Left cardiac atrium (tissue), 4 donors: ENCODE data around the gene MACROD2. TPM values are rescaled to one million over a fixed set of nuclear protein-coding genes. Genes with fewer than 3 reads are reported as not detected.

Experiments used
- ATAC-seq, 2 donors: fragments of 200-7000 bp; cut with Tn5 transposase; one replicate each; pipeline ENCODE4 v1.9.1; 2020; ENCODE audit warnings: mild to moderate bottlenecking in 2 of 2, moderate library complexity in 2 of 2
- DNase-seq: peaks from one replicate; pipeline ENCODE4 v3.0.0-alpha.2; 2020
- intact Hi-C, 2 donors: fragments of 100-400 bp; cut with DNase I; formaldehyde crosslinking; loops; one replicate each; pipeline versions ENCODE4 v1.14.1 to v1.15.1; 2022 to 2023
- total RNA-seq, 2 donors: library from RNA; stranded (reverse); fragmentation: NEBNext Ultra II Directional; extraction: Animal tissue kit (Norgen Biotek cat#: 25700); gene quantifications; one replicate each; pipeline ENCODE4 v1.2.1, GENCODE V29; 2021
- donor health status: DM: no; HTN: yes; CAD: no.
- donor health status: DM: no; HTN: yes; CAD: no; lungs with severe emphysema.
- donor health status: DM: yes; HTN: yes; CAD: no.
- donor health status: Dilated cardiomyopathy.

The MACROD2 gene
- total RNA-seq, 2 donors from 2014 or later: 1.3 to 2.6 TPM

GRCh38 chr20:14488212-14488611 is 492.9 kb downstream of the MACROD2 start:
- ATAC-seq: no peak
- intact Hi-C loops: no loop called here
- no peak for DNase-seq

- ATAC-seq (no peak), DNase-seq (no peak)
- intact Hi-C loops: no loop called here
These were observed 493.6 kb downstream of the MACROD2 start for GRCh38 chr20:14488756-14489479.

- ATAC-seq (no peak), DNase-seq (no peak)
- intact Hi-C loops: no loop called here
These were observed 494.2 kb downstream of the MACROD2 start for GRCh38 chr20:14489544-14489943.

- ATAC-seq (no peak), DNase-seq (no peak)
- intact Hi-C loops: no loop called here
These were observed 496.1 kb downstream of the MACROD2 start for GRCh38 chr20:14491436-14491835.

GRCh38 chr20:14493408-14493807 is 498.1 kb downstream of the MACROD2 start:
- intact Hi-C loops: no loop called here
- no peak for DNase-seq
- ATAC-seq: no peak

GRCh38 chr20:14494355-14494754 is 499.0 kb downstream of the MACROD2 start:
- intact Hi-C loops: no loop called here
- ATAC-seq (no peak), DNase-seq (no peak)

GRCh38 chr20:14495066-14495465 is 499.8 kb downstream of the MACROD2 start:
- intact Hi-C loops: no loop called here
- DNase-seq (no peak), ATAC-seq (no peak)

GRCh38 chr20:14497004-14497403 is 501.7 kb downstream of the MACROD2 start:
- intact Hi-C loops: no loop called here
- DNase-seq (no peak), ATAC-seq (no peak)

GRCh38 chr20:14498772-14499171 is 503.5 kb downstream of the MACROD2 start:
- intact Hi-C loops: no loop called here
- ATAC-seq: no peak
- DNase-seq: no peak

- DNase-seq: no peak
- ATAC-seq: no peak
- intact Hi-C loops: no loop called here
These were observed 510.2 kb downstream of the MACROD2 start for GRCh38 chr20:14505476-14505875.

GRCh38 chr20:14507711-14508110 is 512.4 kb downstream of the MACROD2 start:
- no peak for ATAC-seq
- DNase-seq: no peak
- intact Hi-C loops: no loop called here

GRCh38 chr20:14510341-14510740 is 515.0 kb downstream of the MACROD2 start:
- intact Hi-C loops: no loop called here
- no peak for ATAC-seq

GRCh38 chr20:14512839-14513238 is 517.5 kb downstream of the MACROD2 start:
- intact Hi-C loops: no loop called here
- no peak for ATAC-seq
- DNase-seq: no peak

More at GRCh38 chr20:14510341-14510740, 515.0 kb downstream of the MACROD2 start:
- no peak for DNase-seq

GRCh38 chr20:14518648-14519047 is 523.3 kb downstream of the MACROD2 start:
- ATAC-seq (no peak), DNase-seq (no peak)

GRCh38 chr20:14521016-14521415 is 525.7 kb downstream of the MACROD2 start:
- intact Hi-C loops: no loop called here
- no peak for ATAC-seq

More at GRCh38 chr20:14518648-14519047, 523.3 kb downstream of the MACROD2 start:
- intact Hi-C loops: no loop called here

GRCh38 chr20:14521436-14521835 is 526.1 kb downstream of the MACROD2 start:
- ATAC-seq (no peak), DNase-seq (no peak)
- intact Hi-C loops: no loop called here

More at GRCh38 chr20:14521016-14521415, 525.7 kb downstream of the MACROD2 start:
- DNase-seq: no peak

GRCh38 chr20:14522595-14522994 is 527.3 kb downstream of the MACROD2 start:
- DNase-seq (no peak), ATAC-seq (no peak)
- intact Hi-C loops: no loop called here

- ATAC-seq (no peak), DNase-seq (no peak)
- intact Hi-C loops: no loop called here
These were observed 527.8 kb downstream of the MACROD2 start for GRCh38 chr20:14523090-14523489.

- no peak for ATAC-seq
- intact Hi-C loops: no loop called here
- no peak for DNase-seq
These were observed 530.1 kb downstream of the MACROD2 start for GRCh38 chr20:14525426-14525825.

- no peak for DNase-seq
- ATAC-seq: no peak
- intact Hi-C loops: no loop called here
These were observed 531.6 kb downstream of the MACROD2 start for GRCh38 chr20:14526891-14527290.

GRCh38 chr20:14531786-14532185 is 536.5 kb downstream of the MACROD2 start:
- intact Hi-C loops: no loop called here
- no peak for DNase-seq
- no peak for ATAC-seq
